Smooth muscle cell (in vitro differentiated cells): ENCODE results near the gene ZFP1. TPM values are rescaled to one million over a fixed set of nuclear protein-coding genes. Genes with fewer than 3 reads are reported as not detected.
A peak's percentile ranks its signal among the peaks of the same experiment; 100 is the strongest.

ENCODE experiments used
- DNase-seq: peaks from one replicate; lab custom pipeline; 2025; ENCODE audit not compliant: unreplicated experiment; lab: John Stamatoyannopoulos, UW
- H2AFZ ChIP-seq: fragments of 200-600 bp; sonication (generic); 2 replicates; pipeline ENCODE4 v1.6.0; 2016; ENCODE audit warnings: antibody characterized with exemption, low read depth, mild to moderate bottlenecking
- H3F3A ChIP-seq: fragments of 200-600 bp; sonication (generic); 2 replicates; pipeline ENCODE4 v1.6.0; 2017; ENCODE audit warnings: antibody characterized with exemption, low read depth
- H3K27ac ChIP-seq: fragments of 200-600 bp; sonication (generic); 2 replicates; pipeline ENCODE4 v1.5.1; 2016; ENCODE audit warnings: low read depth, mild to moderate bottlenecking
- H3K27me3 ChIP-seq: fragments of 200-600 bp; sonication (generic); 2 replicates; pipeline ENCODE4 v1.6.1; 2016; ENCODE audit warnings: low read depth, mild to moderate bottlenecking
- H3K36me3 ChIP-seq: fragments of 200-600 bp; sonication (generic); 2 replicates; pipeline ENCODE4 v1.5.1; 2016; ENCODE audit warnings: low read depth
- H3K4me1 ChIP-seq: fragments of 200-600 bp; sonication (generic); 2 replicates; pipeline ENCODE4 v1.5.1; 2016; ENCODE audit warnings: low read depth
- H3K4me2 ChIP-seq: fragments of 200-600 bp; sonication (generic); 2 replicates; pipeline ENCODE4 v1.6.0; 2016; ENCODE audit warnings: mild to moderate bottlenecking
- H3K4me3 ChIP-seq: fragments of 200-600 bp; sonication (generic); 2 replicates; pipeline ENCODE4 v1.5.1; 2016; ENCODE audit warnings: mild to moderate bottlenecking
- H3K79me2 ChIP-seq: fragments of 200-600 bp; sonication (generic); 2 replicates; pipeline ENCODE4 v1.6.0; 2016; ENCODE audit warnings: low read depth, mild to moderate bottlenecking
- H3K9ac ChIP-seq: fragments of 200-600 bp; sonication (generic); 2 replicates; pipeline ENCODE4 v1.6.0; 2016; ENCODE audit warnings: low read depth
- H3K9me3 ChIP-seq: fragments of 200-600 bp; sonication (generic); replicated peaks from 2 replicates; pipeline ENCODE4 v1.5.1; 2016; ENCODE audit warnings: low read depth
- H4K20me1 ChIP-seq: fragments of 200-600 bp; sonication (generic); 2 replicates; pipeline ENCODE4 v1.6.0; 2016; ENCODE audit warnings: low read depth
- WGBS: methylation state at CpG from one replicate; pipeline ENCODE4 v1.1.7; 2016; ENCODE audit warnings: low lambda C conversion rate; 5-methylcytosine and 5-hydroxymethylcytosine counted together
- polyA plus RNA-seq: library from polyadenylated mRNA; unstranded; fragments of >200 nt; fragmentation: Nextera tagmentation; extraction: Ambion mirVana; gene quantifications from 2 replicates; pipeline ENCODE4 v1.2.1, GENCODE V29; 2016
- total RNA-seq: library from RNA; depleted of rRNA; stranded (reverse); fragments of >200 nt; gene quantifications from 2 replicates; pipeline ENCODE4 v1.2.3, GENCODE V29; 2014
- TF ChIP-seq, protein P1 (sequence below): fragments of 200-600 bp; sonication (generic); IDR thresholded peaks from 2 replicates; pipeline ENCODE4 v1.5.1; 2017; ENCODE audit warnings: borderline replicate concordance, mild to moderate bottlenecking, antibody characterized with exemption; ENCODE audit not compliant: insufficient read depth, poor library complexity, severe bottlenecking

ZFP1 gene
- total and polyA plus RNA-seq, 2 experiments from 2014 or later = 12.6 to 15.0 TPM

DNA sequence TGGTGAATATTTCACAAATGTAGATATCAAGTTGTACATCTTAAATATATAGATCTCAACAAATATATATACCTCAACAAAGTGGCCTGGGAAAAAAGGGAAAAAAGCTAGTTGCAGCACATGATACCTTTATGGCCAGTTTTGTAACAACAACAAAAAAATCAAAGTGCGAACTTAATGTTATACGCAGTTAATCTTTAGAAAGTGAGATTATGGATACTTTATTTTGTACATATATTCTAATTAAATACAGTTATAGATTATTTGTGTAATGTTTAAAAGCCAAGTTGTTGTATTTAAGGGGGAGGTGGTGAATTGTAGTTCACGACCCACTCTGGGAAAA lies 385 bp upstream of the ZFP1 start:
- Histone ChIP-seq H3K36me3 (peaks cover 20% of the 10 kb centered on the region), H3K4me2 (peak overlapping the region; percentile 86), H3K4me3 (peak overlapping the region; percentile 93), H3K4me1 (peaks cover 3% of the 10 kb centered on the region), H3K27ac (peak overlapping the region; percentile 89), H3K9ac (peak overlapping the region; percentile 94), H2AFZ (peak overlapping the region; percentile 30), H4K20me1 (no peaks in the 10 kb centered on the region), H3K9me3 (peaks cover 6% of the 10 kb centered on the region), H3F3A (no peaks in the 10 kb centered on the region), H3K79me2 (peaks cover 40% of the 10 kb centered on the region), H3K27me3 (no peaks in the 10 kb centered on the region)
- WGBS = 63% methylated on average over 3 of the region's 3 CpGs
- no peak for DNase-seq
- TF ChIP-seq, protein P1, sequence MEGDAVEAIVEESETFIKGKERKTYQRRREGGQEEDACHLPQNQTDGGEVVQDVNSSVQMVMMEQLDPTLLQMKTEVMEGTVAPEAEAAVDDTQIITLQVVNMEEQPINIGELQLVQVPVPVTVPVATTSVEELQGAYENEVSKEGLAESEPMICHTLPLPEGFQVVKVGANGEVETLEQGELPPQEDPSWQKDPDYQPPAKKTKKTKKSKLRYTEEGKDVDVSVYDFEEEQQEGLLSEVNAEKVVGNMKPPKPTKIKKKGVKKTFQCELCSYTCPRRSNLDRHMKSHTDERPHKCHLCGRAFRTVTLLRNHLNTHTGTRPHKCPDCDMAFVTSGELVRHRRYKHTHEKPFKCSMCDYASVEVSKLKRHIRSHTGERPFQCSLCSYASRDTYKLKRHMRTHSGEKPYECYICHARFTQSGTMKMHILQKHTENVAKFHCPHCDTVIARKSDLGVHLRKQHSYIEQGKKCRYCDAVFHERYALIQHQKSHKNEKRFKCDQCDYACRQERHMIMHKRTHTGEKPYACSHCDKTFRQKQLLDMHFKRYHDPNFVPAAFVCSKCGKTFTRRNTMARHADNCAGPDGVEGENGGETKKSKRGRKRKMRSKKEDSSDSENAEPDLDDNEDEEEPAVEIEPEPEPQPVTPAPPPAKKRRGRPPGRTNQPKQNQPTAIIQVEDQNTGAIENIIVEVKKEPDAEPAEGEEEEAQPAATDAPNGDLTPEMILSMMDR = no peak

- TF ChIP-seq, protein P1 = no peak
- H3K4me1 ChIP-seq = peaks cover 3% of the 10 kb centered on the region
- no peak overlapping the region for H3K27ac ChIP-seq
- H3K79me2 ChIP-seq = peaks cover 69% of the 10 kb centered on the region
- no peak overlapping the region for H2AFZ ChIP-seq
- H3F3A ChIP-seq = no peaks in the 10 kb centered on the region
- H3K4me2 ChIP-seq = no peak overlapping the region
- no peaks in the 10 kb centered on the region for H3K27me3 ChIP-seq
- H4K20me1 ChIP-seq = no peaks in the 10 kb centered on the region
- peaks cover 41% of the 10 kb centered on the region for H3K36me3 ChIP-seq
- 49% methylated on average over 2 of the region's 2 CpGs for WGBS
- no peak overlapping the region for H3K4me3 ChIP-seq
- no peak overlapping the region for H3K9ac ChIP-seq
- peaks cover 6% of the 10 kb centered on the region for H3K9me3 ChIP-seq
- no peak for DNase-seq
Measured at GRCh38 chr16:75151798-75152197, 3.5 kb downstream of the ZFP1 start.

DNA sequence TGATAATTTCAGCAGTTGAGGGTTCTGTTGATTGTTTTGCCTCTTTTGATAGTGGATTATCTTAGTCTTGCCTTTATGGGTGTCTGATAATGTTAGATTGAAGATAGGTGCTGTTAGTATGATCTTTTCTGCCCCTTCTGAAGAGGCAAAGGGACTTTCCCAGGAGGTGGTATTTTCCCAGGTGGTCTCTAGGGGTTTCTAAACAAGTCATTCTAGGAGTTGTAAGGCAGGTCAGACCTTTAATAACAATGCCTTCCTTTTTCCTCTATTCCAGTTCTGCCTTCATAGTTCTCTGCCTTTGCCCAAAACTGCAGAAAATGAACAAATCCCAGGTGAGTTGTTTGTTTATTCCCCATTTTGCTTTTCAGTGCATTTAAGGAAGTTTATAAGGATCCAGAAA lies 4.3 kb downstream of the ZFP1 start:
- peaks cover 6% of the 10 kb centered on the region for H3K9me3 ChIP-seq
- H3K79me2 ChIP-seq = peaks cover 71% of the 10 kb centered on the region
- no peak for DNase-seq
- TF ChIP-seq, protein P1 = no peak
- peaks cover 44% of the 10 kb centered on the region for H3K36me3 ChIP-seq
- no peaks in the 10 kb centered on the region for H4K20me1 ChIP-seq
- no peak overlapping the region for H3K4me2 ChIP-seq
- no peak overlapping the region for H3K9ac ChIP-seq
- H3K4me1 ChIP-seq = peaks cover 3% of the 10 kb centered on the region
- no peak overlapping the region for H3K27ac ChIP-seq
- H2AFZ ChIP-seq = no peak overlapping the region
- H3K4me3 ChIP-seq = no peak overlapping the region
- H3F3A ChIP-seq = no peaks in the 10 kb centered on the region
- no peaks in the 10 kb centered on the region for H3K27me3 ChIP-seq

DNA sequence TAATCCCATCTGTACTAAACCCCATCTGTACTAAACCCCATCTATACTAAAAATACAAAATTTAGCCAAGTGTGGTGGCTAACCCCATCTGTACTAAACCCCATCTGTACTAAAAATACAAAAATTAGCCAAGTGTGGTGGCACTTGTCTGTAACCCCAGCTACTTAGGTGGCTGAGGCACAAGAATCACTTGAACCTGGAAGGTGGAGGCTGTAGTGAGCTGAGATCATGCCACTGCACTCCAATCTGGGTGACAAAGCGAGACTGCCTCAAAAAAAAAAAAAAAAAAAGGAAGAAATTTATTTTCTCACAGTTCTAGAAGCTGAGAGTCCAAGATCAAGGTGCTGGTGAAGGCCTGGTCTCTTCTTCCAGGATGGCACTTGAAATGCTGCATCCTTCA lies 12.1 kb downstream of the ZFP1 start:
- TF ChIP-seq, protein P1 = no peak
- H3K4me2 ChIP-seq = no peak overlapping the region

More for the DNA sequence above, 12.1 kb downstream of the ZFP1 start:
- peaks cover 16% of the 10 kb centered on the region for H3K9me3 ChIP-seq
- H3K4me1 ChIP-seq = no peaks in the 10 kb centered on the region
- H3K27ac ChIP-seq = no peak overlapping the region
- H3K9ac ChIP-seq = no peak overlapping the region
- H3K79me2 ChIP-seq = peaks cover 56% of the 10 kb centered on the region
- no peaks in the 10 kb centered on the region for H4K20me1 ChIP-seq
- WGBS = 93% methylated on average over 1 of the region's 1 CpG
- H3K4me3 ChIP-seq = no peak overlapping the region
- no peaks in the 10 kb centered on the region for H3F3A ChIP-seq
- no peak for DNase-seq
- no peak overlapping the region for H2AFZ ChIP-seq
- H3K36me3 ChIP-seq = peaks cover 28% of the 10 kb centered on the region
- no peaks in the 10 kb centered on the region for H3K27me3 ChIP-seq
